HG02981 (cell line): ENCODE measurements around the gene ATN1.
"Not testable (repeated sequence)": the region's sequence is repeated elsewhere in the genome, so short reads cannot be mapped to it uniquely, and the experiment has no call there.

Source experiments
- ATAC-seq: cut with Tn5 transposase; IDR thresholded peaks from one replicate; pipeline ENCODE4 v1.9.1; 2021; ENCODE audit warnings: mild to moderate bottlenecking, moderate library complexity; ENCODE audit not compliant: unreplicated experiment

Gene ATN1, protein sequence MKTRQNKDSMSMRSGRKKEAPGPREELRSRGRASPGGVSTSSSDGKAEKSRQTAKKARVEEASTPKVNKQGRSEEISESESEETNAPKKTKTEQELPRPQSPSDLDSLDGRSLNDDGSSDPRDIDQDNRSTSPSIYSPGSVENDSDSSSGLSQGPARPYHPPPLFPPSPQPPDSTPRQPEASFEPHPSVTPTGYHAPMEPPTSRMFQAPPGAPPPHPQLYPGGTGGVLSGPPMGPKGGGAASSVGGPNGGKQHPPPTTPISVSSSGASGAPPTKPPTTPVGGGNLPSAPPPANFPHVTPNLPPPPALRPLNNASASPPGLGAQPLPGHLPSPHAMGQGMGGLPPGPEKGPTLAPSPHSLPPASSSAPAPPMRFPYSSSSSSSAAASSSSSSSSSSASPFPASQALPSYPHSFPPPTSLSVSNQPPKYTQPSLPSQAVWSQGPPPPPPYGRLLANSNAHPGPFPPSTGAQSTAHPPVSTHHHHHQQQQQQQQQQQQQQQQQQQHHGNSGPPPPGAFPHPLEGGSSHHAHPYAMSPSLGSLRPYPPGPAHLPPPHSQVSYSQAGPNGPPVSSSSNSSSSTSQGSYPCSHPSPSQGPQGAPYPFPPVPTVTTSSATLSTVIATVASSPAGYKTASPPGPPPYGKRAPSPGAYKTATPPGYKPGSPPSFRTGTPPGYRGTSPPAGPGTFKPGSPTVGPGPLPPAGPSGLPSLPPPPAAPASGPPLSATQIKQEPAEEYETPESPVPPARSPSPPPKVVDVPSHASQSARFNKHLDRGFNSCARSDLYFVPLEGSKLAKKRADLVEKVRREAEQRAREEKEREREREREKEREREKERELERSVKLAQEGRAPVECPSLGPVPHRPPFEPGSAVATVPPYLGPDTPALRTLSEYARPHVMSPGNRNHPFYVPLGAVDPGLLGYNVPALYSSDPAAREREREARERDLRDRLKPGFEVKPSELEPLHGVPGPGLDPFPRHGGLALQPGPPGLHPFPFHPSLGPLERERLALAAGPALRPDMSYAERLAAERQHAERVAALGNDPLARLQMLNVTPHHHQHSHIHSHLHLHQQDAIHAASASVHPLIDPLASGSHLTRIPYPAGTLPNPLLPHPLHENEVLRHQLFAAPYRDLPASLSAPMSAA (N-terminal part only)

DNA sequence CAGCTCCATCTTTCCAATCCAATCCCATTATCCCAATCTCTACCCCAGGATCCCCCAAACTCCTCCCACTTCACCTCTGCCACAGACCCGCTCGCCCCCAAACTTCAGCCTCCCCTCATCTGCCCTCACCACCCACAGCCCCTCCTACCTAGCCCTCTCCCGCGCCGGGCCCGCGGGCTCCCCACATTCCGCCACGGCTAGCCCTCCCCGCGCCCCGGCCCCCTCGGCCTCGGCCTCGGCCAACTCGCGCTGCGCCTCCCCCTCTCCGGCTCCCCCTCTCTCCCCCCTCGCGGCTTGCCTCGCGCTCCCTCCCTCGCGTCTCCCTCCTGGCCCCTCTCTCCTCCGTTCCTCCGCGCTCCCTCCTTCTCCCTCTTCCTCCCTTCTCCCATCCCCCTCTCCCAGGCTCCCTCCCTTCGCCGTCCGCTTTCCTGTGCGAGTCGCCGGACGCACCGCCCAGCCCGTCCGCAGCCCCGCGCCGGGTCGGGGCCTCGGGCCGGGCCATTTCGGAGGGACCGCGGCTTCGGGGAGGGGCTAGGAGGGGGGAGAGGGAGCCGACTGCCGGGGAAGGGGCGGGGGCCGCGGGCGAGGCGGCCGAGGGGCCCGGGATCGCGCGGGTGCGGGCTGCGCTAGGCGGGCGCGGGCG is at the start of gene ATN1:
Gene ATN1 (plus strand): TSS at position 581 of the 643 bp plus-strand sequence. CDS start 6,043 bp downstream, outside the sequence.
- no peak for ATAC-seq

DNA sequence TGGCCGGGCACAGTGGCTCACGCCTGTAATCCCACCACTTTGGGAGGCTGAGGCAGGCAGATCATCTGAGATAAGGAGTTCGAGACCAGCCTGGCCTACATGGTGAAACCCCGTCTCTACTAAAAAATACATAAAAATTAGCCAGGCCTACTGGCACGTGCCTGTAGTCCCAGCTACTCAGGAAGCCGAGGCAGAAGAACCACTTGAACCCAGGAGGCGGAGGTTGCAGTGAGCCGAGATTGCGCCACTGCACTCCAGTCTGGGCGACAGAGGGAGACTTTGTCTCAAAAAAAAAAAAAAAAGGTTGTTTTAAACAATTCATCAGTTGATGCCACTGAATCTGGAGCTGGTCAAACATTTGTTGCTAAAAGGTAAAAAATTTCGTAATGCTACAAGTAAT is 47.9 kb upstream of the ATN1 start:
- not testable (repeated sequence) for ATAC-seq

DNA sequence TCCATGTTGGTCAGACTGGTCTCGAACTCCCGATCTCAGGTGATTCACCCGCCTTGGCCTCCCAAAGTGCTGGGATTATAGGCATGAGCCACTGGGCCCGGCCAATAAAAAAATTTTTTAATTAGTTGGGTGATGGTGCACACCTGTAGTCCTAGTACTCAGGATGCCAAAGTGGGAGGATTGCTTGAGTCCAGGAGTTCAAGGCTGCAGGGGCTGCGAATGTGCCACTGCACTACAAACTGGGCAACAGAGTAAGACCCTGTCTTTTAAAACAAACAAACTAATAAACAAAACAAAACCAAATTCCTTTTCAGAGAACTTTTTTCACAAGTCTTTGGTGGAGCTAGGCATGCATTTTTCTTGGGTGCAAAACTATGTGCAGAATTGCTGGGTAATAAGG is 44.5 kb upstream of the ATN1 start:
- no peak for ATAC-seq

DNA sequence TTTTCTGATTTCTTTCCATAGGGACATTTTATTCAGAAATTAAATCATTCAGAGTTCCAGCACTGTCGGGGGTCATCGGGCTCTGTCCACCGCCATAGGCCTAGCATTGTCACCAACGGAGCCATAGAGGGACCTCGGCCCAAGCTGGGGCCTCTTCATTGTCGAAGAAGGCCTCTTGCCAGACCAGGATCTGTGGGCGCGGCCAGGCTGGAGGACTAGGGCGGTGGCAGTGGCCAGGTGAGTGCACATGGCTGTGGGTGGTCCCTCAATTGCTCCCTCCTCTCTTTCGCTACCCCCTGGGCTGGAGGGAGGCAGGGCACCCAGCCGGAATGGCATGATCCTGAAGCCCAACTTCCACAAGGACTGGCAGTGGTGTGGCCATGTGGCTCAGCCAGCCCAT is 44.1 kb upstream of the ATN1 start:
- ATAC-seq = no peak

DNA sequence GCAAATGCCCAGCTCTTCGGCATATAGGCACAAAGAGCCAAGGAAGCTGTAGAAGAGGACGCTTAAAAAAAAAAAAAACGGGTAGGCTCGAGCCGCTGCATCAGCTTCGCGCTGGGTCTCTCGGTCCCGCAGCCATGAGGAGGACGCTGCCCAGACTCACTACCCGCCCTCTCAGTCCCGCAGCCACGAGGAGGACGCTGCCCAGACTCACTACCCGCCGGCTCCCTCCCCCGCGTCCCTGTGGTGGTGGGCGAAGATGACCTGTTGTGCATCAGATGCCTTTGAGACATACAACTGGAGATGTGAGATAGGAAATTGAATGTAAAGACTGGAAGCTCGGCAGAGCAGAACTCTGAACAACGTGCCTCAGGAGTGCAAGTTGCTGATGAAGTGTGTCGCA is 43.2 kb upstream of the ATN1 start:
- ATAC-seq = no peak

DNA sequence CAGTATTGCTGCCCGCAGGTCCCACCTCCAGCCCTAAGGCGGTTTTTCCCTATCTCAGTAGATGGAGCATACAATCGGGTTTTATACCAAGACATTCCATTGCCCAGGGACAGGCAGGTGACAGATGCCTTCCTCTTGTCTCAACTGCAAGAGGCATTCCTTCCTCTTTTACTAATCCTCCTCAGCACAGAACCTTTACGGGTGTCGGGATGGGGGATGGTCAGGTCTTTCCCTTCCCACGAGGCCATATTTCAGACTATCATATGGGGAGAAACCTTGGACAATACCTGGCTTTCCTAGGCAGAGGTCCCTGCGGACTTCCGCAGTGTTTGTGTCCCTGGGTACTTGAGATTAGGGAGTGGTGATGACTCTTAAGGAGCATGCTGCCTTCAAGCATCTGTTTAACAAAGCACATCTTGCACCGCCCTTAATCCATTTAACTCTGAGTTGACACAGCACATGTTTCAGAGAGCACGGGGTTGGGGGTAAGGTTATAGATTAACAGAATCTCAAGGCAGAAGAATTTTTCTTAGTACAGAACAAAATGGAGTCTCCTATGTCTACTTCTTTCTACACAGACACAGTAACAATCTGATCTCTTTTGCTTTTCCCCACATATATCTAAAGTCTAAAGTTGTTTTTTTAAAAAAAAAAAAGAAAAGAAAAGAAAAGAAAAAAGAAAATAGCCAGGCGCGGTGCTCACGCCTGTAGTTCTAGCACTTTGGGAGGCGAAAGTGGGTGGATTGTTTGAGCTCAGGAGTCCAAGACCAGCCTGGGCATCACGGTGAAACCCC is 41.4 kb upstream of the ATN1 start:
- not testable (repeated sequence) for ATAC-seq

DNA sequence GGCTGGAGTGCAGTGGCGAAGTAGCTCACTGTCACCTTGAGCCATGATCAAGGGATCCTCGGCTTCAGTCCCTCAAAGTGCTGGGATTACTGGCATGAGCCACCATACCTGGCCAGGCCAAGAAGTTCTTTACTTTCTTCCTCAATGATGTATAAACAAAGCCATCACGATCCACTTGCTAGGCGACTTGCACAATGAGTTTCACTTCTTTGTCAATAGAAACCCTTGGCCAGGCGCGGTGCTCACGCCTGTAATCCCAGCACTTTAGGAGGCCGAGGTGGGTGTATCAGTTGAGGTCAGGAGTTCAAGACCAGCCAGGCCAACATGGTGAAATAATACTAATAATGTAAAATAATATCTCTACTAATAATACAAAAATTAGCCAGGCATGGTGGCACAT is 40.3 kb upstream of the ATN1 start:
- no peak for ATAC-seq

DNA sequence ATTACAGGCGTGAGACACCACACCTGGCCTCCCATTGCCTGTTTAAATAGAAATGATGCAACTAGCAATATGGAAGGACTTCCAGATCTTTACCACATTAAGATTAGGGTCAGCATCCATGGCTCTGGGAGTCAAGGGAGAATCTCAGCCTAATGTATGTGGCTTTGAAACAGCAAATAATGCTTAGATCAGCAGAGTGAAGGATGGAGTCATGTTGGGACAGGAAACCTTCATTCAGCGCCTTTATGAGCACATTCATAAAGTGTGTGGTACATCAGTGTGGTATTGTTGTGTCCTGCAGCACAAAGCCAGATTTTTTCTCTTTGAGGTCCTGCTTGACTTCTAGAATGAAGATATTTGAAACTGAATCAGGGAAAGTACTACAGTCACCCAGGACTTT is 39.4 kb upstream of the ATN1 start:
- ATAC-seq = no peak

DNA sequence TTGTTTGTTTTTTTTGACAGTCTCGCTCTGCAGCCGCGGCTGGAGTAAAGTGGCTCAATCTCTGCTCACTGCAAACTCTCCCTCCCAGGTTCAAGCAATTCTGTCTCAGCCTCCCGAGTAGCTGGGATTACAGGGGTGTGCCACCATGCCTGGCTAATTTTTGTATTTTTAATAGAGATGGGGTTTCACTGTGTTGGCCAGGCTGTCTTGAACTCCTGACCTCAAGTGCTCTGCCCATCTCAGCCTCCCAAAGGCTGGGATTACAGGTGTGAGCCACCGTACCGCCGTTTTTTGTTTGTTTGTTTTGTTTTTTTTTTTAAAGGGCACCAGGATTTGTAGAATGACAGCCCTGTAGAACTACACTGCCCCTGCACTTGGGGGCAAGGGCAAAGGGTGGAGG is 39.0 kb upstream of the ATN1 start:
- ATAC-seq = not testable (repeated sequence)

DNA sequence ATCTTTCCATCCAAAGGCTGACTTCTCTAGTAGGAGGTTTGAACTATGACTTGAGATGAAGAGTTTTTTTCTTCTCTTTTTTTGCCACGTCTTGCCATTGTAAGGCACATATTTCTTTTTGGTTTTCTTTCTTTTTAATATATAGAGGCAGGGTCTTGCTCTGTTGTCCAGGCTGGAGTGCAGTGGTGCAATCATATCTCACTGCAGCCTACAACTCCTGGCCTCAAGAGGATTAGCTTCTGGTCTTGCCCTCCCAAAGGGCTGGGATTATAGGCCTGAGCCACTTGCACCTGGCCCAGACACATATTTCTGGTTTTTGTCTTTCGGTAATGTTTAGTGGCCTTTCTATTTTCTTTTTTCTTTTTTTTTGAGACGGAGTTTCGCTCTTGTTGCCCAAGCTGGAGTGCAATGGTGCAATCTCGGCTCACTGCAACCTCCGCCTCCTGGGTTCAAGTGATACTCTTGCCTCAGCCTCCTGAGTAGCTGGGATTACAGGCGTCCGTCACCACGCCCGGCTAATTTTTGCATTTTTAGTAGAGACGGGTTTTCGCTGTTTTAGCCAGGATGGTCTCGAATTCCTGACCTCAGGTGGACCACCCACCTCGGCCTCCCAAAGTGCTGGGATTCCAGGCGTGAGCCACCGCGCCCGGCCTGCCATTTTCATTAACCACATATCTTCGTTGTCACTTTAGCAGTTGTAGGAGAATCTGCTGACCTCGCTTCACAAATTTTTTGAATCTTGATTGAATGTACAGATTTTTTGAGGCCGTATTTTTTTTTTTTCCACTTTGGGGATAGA is 37.8 kb upstream of the ATN1 start:
- ATAC-seq = not testable (repeated sequence)

DNA sequence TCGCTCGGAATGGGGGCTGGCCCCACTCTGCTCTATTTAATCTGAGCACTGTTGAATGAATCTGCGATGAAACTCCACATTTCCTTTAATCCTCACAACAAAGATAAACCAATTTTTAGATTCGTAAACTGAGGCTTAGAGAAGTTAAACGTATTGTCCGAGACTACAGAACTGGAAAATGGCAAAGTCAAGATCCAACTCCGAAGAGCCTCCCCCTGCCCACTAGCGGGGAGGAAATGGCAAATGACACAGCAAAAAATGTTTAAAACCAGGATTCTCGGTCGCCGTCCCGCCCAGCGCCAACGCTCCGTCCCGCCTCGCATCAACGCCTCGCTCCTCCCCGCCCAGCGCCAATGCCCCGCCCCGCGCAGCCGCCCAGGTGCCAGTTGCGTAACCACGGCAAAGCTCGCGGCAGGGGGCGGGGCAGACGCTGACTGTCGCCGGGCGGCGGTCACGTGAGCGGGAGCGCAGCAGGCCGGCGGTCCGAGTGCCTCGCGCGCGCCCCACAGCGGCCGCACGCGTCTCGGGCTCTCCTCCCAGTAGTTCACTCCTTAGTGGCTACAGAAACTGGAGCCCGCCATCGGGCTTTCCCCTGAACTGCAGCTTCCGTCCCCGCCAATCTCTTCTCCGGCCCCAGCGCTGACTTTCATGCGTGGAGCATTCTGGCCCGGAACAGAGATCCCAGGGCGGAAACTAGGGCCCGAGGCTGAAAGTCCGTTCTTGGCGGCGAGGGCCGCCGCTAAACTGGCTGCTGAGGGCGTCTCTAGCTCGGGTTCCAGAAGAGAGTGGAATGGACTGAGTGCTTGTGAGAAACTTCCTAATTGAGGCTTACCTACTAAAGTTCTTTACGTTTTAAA is 36.7 kb upstream of the ATN1 start:
- peak; percentile 96 for ATAC-seq

DNA sequence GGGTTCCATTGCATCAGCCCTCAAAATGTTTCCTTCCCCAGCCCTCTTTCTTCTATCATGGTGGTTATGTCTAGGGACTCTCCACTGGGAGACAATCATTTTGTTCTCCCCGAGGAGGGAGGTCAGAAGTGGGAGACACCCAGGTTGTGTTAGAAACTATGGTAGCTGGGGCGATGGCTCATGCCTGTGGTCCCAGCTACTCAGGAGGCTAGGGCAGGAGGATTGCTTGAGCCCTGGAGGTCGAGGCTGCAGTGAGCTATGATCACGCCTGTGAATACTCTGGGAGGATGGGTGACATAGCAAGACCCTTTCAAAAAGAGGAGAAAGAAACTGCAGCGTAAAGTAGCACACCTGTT is 36.1 kb upstream of the ATN1 start:
- ATAC-seq = no peak

DNA sequence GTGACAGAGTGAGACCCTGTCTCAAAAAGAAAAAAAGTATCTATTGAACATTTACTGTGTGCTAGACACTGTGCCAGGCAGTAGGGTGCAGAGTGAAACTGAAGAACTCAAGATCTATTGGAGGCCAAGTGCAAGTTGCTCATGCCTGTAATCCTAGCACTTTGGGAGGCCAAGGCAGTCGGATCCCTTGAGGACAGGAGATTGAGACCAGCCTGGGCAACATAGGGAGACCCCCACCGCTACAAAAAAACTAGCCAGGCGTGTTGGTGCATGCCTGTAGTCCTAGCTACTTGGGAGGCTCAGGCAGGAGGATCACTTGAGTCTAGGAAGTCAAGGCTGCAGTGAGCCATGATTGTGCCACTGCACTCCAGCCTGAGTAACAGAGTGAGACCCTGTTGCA is 35.1 kb upstream of the ATN1 start:
- ATAC-seq = not testable (repeated sequence)

DNA sequence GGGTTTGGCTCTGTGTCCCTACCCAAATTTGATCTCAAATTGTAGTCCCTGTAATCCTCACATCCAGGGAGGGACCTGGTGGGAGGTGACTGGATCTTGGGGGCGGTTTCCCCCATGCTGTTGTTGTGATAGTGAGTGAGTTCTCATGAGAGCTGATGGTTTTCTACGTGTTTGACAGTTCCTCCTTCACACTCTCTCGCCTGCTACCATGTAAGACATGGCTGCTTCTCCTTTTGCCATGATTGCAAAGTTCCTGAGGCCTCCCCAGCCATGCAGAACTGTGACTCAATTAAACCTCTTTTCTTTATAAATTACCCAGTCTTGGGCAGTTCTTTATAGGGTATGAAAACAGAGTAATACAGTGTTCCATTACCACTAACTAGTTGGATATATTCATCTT is 33.4 kb upstream of the ATN1 start:
- no peak for ATAC-seq

DNA sequence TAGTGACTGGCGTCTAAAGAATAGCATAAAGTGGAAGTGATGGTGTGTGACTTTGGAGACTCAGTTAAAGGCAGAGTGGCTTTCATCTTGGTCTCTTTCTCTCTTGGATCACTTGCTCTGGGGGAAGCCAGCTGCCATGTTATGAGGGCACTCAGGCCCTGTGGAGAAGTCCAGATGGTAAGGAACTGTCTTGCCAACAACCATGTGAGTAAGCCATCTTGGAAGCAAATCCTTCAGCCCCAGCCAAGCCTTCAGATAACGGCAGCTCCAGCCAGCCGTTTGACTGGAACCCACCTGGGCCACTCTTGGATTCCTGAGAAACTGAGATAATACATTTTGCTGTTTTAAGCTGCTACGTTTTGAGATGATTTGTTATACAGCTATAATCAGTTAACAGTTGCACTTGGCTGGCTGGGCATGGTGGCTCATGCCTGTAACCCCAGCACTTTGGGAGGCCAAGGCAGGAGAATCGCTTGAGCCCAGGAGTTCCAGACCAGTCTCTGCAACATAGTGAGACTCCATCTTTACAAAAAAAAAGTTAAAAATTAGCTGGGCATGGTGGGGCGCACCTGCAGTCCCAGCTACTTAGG is 30.8 kb upstream of the ATN1 start:
- ATAC-seq = no peak

DNA sequence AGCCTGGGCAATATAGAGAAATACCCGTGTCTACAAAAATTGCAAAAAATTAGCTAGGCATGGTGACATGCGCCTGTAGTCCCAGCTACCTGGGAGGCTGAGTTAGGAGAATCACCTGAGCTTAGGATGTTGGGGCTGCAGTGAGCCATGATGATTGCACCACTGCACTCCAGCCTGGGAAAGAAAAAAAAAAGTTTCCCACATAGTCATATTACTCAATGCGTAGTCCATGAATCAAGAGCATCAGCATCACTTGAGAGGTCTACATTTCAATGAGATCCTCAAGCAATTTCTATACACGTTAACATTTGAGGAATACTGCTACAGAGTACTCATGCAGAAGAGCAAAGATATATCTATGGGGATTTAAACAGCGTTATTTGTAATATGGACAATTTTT is 28.3 kb upstream of the ATN1 start:
- ATAC-seq = no peak

DNA sequence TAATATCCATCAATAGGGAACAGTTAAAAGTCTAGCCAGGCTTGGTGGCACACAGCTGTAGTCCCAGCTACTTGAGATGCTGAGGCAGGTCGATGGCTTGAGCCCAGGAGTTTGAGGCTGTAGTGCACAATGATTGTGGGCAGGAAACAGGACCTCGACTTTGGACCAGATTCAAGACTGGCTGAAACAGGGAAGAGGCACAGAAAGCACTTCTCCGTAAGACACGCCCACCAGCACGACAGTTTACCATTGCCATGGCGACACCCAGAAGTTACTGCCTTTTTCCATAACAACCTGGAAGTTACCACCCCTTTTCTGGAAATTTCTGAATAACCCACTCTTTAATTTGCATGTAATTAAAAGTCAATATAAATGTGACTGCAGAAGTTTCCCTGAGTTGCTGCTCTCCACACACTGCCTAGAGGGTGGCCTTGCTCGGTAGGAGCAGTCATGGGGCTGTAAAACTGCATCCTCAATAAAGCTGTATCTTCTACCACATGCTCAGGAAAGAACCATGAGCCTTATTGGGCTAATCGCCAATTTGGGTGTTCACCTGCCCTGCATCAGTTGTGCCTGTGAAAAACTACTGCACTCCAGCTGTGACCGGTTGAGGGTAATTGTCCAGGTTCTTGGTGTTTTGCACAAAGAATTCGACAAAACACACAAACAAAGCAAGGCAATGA is 27.8 kb upstream of the ATN1 start:
- no peak for ATAC-seq

DNA sequence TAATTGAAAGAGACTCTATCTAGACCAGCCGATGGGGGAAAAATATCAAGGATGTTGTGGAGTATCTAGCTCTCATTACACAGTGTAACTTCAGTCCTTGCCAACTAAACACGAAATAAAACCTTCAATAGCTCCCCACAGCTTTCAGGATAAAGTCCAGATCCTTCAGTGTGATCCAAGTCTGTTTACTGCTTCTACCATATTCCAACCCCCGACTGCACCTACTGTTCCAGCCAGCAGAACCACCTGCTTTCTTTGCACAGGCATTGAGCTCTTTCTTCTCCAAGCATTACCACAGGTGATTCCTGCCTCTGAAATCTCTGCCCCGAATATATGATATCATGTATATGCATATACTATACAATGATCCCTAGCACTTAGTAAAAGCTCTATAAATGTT is 25.3 kb upstream of the ATN1 start:
- no peak for ATAC-seq
